ENCODE data around the gene BCO1. TPM values are rescaled to one million over a fixed set of nuclear protein-coding genes. Genes with fewer than 3 reads are reported as not detected.
A peak's percentile ranks its signal among the peaks of the same experiment; 100 is the strongest.
"Not testable (repeated sequence)": the region's sequence is repeated elsewhere in the genome, so short reads cannot be mapped to it uniquely, and the experiment has no call there.

The BCO1 gene, protein sequence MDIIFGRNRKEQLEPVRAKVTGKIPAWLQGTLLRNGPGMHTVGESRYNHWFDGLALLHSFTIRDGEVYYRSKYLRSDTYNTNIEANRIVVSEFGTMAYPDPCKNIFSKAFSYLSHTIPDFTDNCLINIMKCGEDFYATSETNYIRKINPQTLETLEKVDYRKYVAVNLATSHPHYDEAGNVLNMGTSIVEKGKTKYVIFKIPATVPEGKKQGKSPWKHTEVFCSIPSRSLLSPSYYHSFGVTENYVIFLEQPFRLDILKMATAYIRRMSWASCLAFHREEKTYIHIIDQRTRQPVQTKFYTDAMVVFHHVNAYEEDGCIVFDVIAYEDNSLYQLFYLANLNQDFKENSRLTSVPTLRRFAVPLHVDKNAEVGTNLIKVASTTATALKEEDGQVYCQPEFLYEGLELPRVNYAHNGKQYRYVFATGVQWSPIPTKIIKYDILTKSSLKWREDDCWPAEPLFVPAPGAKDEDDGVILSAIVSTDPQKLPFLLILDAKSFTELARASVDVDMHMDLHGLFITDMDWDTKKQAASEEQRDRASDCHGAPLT
- 2.8 TPM for polyA plus RNA-seq (ENCODE audit: insufficient read length)
- long read RNA-seq, donor 1: 0 reads
- long read RNA-seq, donor 2: 0 reads
- long read RNA-seq, donor 3: 0 reads
- long read RNA-seq, donor 4: 0 reads
- long read RNA-seq, donor 5: 0 reads
- long read RNA-seq, donor 6: 0 reads
- long read RNA-seq, donor 7: 0 reads
- long read RNA-seq, donor 8: 0 reads

DNA sequence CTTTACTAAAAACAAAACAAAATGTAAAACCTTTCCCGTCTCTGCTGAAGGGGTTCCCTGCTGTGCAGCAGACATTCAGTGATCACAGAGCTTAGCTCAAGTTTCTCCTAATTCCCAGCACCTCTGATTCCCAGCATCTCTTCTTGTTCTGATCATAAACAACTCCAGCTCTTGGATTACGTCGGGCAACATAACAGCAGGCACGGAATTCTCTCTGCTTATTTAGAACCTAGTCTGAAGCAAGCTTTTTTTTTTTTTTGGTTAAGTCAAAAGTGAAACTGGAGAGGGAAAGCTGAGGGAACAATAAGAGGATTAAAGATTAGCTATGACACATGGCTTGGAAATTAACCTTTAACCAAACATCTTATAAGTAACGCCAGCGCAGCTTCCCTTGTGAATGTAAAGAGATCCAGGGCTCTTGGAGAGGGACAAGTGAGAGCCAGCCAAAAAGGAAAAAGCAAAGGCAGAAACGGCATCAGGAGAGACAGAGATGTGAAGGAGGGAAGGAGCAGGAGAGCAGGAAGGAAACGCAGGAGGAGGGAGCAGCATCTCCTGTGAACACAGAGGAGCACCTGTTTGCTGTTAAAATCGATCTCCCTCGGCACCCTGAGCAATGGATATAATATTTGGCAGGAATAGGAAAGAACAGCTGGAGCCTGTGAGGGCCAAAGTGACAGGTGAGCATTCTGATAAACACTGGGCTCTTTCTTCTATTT lies at the start of gene BCO1:
BCO1 (plus strand) TSS at position 394 of the 716 bp plus-strand sequence; CDS start at position 614, 220 bp downstream.
- peak; percentile 62 for DNase-seq

DNA sequence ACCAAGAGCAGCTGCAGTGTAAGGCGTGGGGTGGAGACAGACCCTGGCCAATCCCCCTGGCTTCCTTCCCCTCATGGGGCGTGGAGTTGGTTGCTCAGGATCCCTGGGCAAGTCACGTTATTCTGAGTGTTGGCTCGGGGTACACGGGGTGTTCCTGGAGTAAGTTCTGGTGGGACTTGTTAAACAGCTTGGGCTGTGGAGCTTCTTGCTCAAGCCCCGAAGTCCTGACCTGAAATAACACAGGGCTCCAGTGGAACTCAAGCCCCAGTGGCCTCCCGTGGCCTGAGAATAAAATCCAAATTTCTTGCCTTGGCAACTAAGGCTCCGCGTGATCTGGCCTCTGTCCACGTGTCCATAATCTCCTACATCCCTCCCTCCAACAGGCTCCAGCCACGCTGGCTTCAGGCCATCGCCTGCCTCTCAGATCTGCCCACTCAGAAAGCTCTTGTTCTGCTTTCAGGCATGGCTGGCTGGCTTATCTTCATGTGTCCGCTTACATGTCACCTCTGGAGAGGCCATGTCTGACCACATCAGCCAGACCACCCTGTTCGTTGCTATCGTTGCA lies 49.3 kb upstream of the BCO1 start:
- no peak for DNase-seq

DNA sequence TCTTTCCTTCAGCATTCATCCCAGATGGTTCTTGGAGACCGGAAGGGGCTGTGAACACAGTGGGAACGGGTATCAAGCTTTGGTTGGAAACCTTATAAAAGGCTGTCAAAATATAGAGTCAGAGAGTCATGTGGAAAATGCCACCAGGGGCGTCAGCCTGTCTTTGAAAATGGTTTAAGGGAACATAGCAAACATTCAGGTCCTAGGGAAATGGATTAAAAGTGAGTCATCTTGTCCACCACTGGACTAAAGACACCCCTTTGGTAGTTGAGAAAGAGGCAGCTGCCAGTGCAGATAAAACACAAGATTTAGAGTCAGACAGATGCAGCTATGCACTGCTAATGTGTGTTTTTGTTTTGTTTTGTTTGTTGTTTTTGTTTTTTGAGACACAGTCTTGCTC lies 47.8 kb upstream of the BCO1 start:
- DNase-seq: no peak

DNA sequence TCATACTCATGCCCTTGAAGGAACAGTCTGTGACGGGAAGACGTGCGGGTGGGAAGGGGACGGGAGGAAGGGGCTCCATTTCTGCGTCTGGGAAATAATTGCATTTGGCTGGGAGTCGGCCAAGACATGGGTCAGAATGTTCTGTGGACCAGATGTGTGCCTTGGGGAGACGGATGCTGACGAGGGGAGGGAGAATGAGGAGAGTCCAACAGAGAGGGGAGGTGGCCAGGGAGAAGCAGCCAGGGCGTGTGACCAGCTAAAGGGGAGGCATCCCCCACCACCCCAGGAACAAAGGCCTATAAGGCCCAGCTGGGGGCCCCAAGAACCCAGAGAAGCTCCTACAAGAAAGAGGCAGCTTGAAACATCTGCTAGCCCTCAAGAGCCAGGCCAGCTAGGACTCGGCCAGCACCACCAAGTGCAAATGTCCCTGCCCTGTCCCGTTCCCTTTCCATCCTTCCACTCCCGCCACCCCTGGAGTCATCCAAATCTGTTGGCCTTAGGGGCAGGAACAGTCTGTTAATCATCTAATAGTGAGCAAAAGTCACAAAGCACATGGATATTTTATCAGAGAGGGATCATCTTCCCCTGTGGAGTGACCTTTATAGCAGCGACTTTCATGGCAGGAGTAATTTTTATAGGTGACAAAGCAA lies 42.5 kb upstream of the BCO1 start:
- no peak for DNase-seq

DNA sequence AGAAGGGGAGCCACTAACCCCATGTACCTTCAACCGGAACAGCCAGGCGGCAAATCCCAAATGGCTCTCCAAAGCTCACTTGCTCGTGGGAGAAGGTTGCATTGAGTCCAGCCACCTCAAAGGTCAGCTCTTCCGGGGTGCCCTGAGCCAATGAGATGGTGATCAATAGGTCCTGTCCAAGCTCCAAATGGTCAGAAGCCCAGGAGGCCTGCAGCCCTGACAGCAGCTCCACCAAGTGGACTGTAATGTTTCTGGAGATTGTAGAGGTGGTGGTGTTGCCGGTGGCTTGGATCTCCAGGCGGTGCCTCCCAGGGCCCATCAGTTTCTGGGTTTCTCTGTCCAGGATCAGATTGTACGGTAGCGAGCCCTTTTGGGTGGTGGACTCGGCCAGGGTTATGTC lies 39.9 kb upstream of the BCO1 start:
- no peak for DNase-seq

DNA sequence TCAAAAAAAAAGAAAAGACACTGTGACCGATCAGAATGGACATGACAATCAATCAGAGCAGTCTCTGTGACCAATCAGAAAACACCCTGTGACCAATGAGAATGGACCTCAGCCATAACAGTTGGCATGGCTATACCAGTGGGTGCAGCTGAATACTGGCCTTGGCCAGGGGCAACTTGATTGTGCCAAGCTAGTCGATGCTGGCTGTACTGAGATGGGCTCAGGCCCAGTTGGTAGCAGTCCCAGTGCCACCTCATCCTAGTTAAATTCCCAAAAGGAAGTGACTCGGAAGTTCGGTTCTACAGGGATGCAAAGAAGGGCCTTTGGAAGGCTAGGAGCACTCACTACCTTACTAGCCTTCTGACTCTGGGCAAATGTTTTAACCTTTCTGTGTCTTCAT lies 37.2 kb upstream of the BCO1 start:
- no peak for DNase-seq

DNA sequence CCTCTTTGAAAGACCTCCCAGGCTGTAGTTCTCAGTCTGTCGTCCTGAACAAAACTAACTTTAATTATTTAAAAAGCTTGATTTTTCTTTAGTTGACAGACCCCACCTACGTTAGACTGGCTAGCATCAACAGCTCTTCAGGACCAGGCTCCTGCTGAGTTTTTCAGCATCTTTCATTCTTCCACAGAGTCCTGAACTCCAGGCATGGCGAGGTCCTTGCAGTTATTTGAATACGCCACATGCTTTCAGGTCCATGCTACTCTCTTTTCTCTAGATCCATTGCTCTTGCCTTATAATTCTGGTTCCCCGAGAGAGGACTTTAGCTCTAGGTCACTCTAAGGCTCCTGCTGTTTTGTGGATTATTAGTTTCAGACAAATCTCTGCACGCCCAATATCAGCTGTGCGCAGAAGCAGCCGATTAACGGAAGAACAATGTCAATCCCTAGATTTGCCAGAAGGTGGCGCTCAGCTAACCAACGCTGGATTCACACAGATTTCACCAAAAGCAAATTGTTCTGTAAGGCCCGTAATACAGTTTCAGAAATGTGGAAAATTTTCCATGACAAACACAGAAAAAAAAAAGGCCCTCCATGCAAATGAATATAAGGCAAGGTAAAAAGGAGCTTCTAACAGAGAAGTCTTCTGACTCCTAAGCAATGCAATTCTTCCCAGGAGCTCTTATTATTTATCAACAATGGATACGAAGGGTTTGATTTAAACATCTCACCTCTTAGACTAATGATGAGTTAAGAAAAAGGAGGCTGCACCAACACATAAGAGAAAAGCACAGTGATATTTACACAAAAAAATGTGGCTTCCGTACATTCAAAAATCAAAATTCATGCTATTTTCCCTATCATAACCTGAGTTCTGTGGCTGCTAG lies 33.5 kb upstream of the BCO1 start:
- peak; percentile 60 for DNase-seq

DNA sequence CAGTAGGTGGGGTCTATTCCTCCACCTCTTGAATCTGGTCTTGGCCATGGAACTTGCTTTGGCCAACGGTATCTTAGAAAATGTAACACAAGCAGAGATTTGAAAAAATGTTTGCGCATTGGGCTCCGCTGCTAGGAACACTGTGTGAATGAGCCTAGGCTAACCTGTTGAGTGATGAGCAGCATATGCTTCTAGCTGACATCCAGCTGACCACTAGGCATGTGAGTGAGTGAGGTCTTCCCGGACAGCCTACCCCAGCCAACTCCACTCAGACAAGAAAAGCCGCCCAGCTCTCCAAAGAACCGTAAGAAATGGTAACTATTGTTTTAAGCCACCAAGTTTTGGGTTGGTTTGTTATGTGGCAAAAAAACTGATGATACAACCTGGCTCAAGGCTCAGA lies 31.4 kb upstream of the BCO1 start:
- DNase-seq: no peak

DNA sequence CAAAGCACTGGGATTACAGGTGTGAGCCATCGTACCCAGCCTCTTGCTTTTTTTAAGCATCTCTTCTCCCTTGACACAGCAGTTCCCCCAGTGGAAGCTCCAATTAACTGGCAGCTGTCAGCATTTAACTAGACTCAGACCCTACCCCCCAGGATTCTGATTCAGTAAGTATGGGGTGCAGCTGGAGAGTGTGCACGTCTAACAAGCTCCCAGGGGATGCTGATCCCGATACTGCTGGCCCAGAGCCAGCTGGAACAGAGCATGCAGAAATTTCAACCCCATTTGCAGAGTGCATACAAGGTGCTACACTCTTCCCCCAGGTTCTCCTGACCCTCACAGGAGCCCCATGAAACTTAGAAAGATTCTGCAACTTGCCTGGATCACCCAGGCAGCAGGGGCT lies 27.7 kb upstream of the BCO1 start:
- DNase-seq: no peak

DNA sequence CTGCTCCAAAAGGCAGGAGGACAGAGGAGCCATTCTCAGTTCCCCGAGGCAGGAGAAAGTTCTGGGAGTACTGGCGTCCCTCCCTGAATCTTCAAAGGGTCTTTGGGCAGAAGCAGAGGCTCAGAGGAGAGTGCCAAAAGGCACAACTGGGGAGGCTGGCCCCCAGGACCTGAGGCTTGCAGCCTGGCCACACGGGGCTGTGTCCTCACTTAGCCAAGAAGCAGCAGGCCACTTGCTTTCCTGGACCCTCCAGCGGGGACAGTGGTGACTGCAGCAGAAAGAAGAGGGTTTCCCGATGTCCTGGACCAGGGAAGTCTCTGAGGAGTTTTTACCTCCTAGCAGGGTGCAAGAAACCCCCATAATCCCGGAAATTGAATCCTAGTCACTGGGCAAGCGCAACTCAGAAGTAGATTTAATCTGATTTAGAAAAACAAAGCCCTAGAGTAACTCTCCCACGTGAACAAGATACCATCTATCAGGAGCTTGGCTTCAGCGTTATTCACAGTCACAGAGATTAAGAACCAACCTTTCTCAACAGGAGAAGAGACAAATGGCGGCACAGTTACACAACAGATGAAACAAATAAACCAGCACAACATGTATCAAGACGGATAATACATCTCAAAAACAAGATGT lies 25.5 kb upstream of the BCO1 start:
- no peak for DNase-seq

DNA sequence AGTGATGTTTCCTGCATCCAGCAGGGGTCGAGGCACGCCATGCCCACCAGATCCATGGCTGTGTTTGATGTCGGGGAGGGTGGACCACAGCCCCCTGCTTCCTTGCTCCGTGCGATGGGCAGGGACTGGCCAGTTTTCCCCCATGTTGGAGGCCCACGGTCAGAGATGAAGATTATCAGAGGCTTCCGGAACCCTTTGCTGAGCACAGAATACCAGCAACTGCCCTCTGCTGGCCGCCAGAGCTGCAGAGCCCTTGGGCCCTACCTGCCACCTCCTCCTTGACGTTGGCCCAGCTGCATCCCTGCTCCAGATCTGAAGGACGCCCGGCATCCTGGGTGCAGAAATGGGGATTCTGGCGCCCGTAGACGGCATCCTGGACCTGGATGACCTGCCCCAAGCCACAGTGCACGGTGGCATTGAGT lies 23.7 kb upstream of the BCO1 start:
- DNase-seq: no peak

DNA sequence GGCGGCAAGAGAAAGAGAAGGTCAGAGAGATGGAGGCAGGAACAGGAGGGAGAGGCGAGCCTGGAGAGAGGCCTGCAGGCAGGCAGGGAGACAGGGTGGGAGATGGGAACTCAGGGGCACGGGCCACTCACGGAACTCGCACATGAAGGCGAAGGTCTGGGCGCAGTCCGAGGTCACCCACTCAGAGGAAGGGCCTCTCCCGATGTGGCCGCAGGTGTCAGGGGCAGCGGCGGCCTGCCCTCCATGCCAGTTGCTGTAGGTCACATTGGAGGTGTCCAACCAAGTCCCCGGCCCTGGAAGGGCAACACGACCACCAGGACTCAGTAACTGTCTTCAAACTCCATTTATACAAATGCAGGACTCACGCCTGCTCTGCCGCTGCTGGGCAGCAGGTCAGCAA lies 22.4 kb upstream of the BCO1 start:
- DNase-seq: no peak

DNA sequence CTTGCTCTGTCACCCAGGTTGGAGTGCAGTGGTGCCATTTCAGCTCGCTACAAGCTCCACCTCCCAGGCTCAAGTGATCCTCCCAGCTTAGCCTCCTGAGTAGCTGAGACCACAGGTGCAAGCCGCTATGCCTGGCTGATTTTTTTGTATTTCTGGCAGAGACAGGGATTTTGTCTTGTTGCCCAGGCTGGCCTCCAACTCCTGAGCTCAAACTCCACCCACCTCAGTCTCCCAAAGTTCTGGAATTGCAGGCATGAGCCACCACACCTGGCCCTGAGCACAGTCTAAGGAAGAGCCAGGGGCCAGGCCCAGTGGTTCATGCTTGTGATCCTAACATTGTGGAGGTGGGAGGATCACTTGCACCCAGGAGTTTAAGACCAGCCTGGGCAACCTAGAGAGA lies 21.8 kb upstream of the BCO1 start:
- DNase-seq: no peak

DNA sequence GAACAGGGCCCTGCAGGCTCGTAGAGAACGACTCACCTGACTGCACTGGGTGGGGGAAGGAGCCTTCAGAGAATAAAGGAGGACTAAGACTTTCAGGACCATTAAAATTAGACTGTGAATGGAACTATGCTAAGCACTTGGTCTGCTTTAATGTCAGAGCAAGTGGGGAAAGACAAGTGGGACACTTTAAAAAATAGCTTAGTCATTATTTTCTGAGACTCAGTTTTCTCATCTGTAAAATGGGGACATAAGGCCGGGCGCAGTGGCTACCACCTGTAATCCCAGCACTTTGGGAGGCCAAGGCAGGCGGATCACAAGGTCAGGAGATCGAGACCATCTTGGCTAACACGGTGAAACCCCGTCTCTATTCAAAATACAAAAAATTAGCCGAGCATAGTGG lies 19.3 kb upstream of the BCO1 start:
- no peak for DNase-seq

DNA sequence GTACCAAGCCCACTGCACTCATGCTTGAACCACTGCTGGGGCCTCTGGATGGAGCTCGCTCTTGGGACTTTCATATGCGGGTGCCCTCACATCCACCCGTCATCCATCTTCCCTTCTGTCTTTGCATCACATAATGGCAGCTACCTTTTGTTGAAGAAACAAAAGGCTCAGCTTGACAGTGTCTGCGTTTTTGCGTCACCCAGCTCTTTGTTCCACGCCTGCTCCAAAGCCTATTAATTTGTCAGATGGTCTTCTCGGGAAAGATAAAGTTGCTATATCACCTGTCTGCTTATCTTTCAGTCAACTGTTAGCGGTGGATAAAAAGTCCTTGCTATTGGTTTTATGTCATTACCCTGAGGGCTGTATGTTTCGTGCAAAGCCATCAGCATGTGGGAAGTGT lies 18.1 kb upstream of the BCO1 start:
- no peak for DNase-seq

DNA sequence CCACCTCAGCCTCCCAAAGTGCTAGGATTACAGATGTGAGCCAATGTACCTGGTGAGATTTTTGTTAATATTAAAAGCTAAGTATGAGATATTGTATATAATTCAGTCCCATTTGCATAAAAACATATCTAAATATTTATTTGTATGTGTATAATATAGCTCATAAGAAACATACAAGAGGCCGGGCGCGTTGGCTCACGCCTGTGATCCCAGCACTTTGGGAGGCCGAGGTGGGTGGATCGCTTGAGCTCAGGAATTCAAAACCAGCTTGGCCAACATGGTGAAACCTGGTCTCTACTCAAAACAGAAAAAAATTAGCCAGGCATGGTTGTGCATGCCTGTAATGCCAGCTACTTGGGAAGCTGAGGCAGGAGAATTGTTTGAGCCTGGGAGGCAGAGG lies 16.8 kb upstream of the BCO1 start:
- no peak for DNase-seq

DNA sequence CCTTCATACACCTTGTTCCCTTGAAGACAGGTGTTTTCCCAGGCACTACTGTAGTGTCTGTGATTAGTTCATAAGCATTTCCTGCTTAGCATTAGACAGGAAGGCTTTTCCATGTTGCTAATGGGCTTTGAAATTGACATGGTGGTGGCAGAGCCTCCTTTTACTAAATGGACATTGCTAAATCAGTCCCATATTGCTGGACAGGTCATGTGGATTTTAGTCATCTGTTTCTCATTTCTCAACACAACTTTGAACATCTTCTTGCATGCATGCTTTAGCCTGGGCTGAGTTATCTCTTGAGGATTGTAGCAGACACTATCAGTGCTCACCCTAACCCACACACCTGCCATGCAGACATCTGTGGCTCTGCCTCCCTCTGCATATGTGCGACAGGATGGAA lies 13.7 kb upstream of the BCO1 start:
- no peak for DNase-seq

DNA sequence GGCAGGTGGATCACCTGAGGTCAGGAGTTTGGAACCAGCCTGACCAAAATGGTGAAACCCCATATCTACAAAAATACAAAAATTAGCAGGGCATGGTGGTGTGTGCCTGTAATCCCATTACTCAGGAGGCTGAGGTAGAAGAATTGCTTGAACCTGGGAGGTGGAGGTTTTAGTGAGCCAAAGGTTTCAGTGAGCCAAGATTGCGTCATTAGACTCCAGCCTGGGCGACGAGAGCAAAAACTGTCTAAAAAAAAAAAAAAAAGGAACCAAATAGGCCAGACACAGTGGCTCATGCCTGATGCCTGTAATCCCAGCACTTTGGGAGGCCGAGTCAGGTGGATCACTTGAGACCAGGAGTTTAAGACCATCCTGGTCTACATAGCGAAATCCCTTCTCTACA lies 12.8 kb upstream of the BCO1 start:
- not testable (repeated sequence) for DNase-seq

DNA sequence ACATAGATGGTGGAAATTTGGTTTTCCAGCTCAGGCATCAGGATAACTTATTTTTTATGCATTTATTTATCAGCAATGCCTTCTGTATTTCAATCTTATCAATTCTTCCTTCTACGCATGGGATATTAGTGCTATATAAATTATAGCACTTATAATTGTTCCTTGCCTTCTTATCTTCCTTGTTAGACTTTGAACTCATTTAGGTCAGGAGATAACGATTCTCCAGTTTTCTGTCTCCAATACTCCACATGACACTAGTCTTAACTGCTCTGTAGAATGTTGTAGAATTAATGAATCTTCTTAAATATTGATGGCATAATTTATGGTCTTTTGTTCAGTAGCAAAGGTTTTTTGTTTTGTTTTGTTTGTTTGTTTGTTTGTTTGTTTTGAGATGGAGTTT lies 10.7 kb upstream of the BCO1 start:
- no peak for DNase-seq

DNA sequence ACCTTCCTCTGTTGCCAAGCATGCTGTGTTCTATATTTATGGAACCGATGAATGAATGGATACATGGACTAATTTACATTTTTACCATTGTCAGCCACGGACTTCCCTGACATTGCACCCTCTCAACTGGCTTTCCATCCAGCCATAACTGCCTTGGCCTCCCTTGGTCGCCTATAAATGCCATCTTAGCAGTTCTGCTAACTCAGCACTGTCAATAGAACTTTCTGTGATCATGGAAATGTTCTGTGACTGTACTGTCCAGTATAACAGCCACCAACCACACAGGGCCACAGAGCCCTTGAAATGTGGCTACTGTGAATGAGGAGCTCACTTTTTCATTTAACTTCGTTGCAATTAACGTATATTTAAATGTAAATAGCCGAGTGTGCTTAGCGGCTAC lies 8.7 kb upstream of the BCO1 start:
- DNase-seq: no peak

DNA sequence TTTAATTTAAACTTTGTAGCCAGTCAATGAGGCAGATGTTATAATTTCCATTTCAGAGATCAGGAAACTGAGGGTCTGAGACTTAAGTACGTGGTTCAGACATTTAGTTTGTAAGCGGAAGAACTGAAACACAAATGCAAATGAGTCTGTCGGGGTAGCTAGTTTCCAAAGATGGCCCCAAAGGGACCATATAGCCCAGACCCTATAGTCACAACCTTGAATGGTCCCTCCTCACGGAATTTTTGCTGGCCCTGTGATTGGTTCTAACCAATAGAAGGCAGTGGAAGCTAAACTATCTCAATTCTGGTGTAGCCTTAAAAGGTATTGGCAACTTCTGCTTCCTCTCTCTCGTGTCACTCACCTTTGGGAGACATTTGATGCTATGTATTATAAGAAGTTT lies 7.5 kb upstream of the BCO1 start:
- no peak for DNase-seq
